T-helper 17 cell (primary cell): ENCODE measurements around the gene METTL2A. TPM values are rescaled to one million over a fixed set of nuclear protein-coding genes. Genes with fewer than 3 reads are reported as not detected.
"Not testable (repeated sequence)": the region's sequence is repeated elsewhere in the genome, so short reads cannot be mapped to it uniquely, and the experiment has no call there.

Source experiments
- ATAC-seq: fragments of 150-1000 bp; cut with Tn5 transposase; 2 replicates; pipeline ENCODE4 v1.10.0; 2021; ENCODE audit warnings: mild to moderate bottlenecking, moderate library complexity
- DNase-seq, 3 donors: peaks; one replicate each; pipeline versions ENCODE4 v3.0.0 to v3.0.0-alpha.2; 2020 to 2021
- H3K9me3 ChIP-seq: one replicate; pipeline ENCODE4 v1.7.0; 2013; ENCODE audit warnings: low read length, mild to moderate bottlenecking; ENCODE audit not compliant: control insufficient read depth, poor library complexity, severe bottlenecking
- H3K27ac Mint-ChIP-seq: one replicate; pipeline ENCODE4 v1.8.0; 2022; ENCODE audit warnings: mild to moderate bottlenecking, moderate library complexity, mixed read lengths
- H3K27me3 Mint-ChIP-seq: one replicate; pipeline ENCODE4 v1.8.0; 2022; ENCODE audit warnings: mixed read lengths
- H3K36me3 Mint-ChIP-seq: one replicate; pipeline ENCODE4 v1.8.0; 2022; ENCODE audit warnings: low read depth, mixed read lengths
- H3K4me1 Mint-ChIP-seq: one replicate; pipeline ENCODE4 v1.8.0; 2022; ENCODE audit warnings: mild to moderate bottlenecking, mixed read lengths
- H3K4me3 Mint-ChIP-seq: one replicate; pipeline ENCODE4 v1.8.0; 2022; ENCODE audit warnings: mild to moderate bottlenecking, moderate library complexity, mixed read lengths
- total RNA-seq, 4 donors: library from RNA in 2 of 4; stranded (reverse) in 2 of 4; gene quantifications; one replicate each; pipeline ENCODE4 v1.2.3 and lab custom pipeline; 2022 to 2026

The METTL2A gene
- total RNA-seq, 2 donors from 2014 or later: 10.3 to 10.8 TPM

DNA sequence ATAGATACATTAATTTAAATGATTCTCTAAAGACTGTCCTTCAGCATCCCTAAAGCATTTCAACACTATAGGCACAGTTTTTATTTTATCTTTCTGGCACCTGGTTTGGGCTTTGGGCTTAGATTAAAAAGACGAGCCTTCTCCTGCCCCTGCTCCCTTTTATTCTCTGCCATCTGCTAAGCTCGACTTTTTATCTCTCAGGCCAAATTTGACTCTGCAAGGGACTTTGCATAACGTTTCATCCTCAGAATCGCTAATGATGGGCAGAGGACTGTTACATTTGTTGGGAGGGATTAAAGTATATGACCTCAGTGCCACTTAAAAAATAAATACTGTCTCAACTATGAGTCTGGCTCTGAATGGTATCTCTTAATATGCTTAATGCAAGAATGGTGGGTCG is 29.3 kb downstream of the METTL2A start:
- H3K27me3 Mint-ChIP-seq, H3K9me3 ChIP-seq, ATAC-seq, H3K36me3 Mint-ChIP-seq, DNase-seq, H3K4me1 Mint-ChIP-seq, H3K27ac Mint-ChIP-seq, H3K4me3 Mint-ChIP-seq: not testable (repeated sequence)

DNA sequence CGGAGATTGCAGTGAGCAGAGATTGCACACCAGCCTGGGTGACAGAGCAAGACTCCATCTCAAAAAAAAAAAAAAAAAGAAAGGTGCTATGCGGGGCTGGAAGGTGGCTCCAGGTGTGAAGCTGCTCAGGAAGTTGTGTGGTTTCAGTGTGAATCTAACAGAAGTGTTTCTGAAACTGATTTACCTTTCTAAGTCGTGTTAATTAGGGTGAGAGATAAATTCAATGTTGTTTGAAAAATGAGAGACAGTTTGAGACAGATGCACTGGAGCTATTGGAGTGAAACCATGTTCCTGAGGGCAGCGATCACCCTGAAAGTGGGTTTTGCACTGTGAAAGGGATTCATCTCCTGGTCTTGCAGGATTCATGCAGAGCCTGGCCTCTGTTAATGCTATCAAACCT is 30.0 kb downstream of the METTL2A start:
- not testable (repeated sequence) for H3K9me3 ChIP-seq, H3K4me3 Mint-ChIP-seq, ATAC-seq, H3K36me3 Mint-ChIP-seq, H3K27me3 Mint-ChIP-seq, H3K4me1 Mint-ChIP-seq, H3K27ac Mint-ChIP-seq, DNase-seq

DNA sequence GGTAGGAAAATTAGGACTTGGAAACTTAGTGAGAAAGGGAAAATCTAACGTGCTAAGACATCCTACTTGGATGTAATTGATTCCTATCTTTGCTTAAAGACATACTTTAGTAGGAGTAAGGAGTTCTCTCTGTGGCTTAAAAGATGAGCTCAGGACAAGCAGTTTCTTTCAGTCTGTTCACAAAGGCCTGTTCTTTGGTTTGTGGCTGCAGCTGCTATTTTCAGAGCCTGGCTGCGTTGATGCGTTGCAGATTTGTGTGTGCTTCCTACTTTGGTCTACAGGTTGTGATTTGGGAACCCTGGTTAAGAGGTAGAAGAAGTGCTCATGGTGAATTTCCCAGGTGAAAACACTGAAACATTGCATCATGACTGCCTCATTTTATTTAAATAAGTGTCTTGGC is 30.4 kb downstream of the METTL2A start:
- not testable (repeated sequence) for H3K4me3 Mint-ChIP-seq, H3K36me3 Mint-ChIP-seq, ATAC-seq

DNA sequence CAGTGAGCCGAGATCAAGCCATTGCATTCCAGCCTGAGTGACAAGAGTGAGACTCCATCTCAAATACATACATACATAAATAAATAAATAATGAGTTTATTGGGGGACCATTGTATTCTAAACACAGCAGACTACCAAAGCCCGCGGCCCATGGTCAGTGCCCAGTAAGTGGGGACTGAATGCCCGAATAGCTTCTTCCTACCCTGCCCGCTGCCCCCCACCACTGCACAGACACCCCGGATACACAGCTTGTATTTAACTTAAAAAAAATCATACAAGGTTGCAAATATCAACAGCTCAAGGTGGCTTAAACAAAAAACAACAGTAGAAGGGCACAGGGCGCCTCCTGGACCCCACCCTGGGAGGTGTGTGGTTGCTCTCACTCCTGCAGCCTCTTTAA is 32.3 kb downstream of the METTL2A start:
- H3K36me3 Mint-ChIP-seq: no peaks in the 10 kb centered on the region
- peaks cover 6% of the 10 kb centered on the region for H3K4me1 Mint-ChIP-seq
- no peak for DNase-seq
- no peak for ATAC-seq
- H3K9me3 ChIP-seq: no peaks in the 10 kb centered on the region
- no peak overlapping the region for H3K27ac Mint-ChIP-seq
- H3K4me3 Mint-ChIP-seq: no peak overlapping the region
- peaks cover 5% of the 10 kb centered on the region for H3K27me3 Mint-ChIP-seq

More for the DNA sequence above, 30.4 kb downstream of the METTL2A start:
- not testable (repeated sequence) for H3K4me1 Mint-ChIP-seq, H3K27me3 Mint-ChIP-seq, H3K9me3 ChIP-seq, DNase-seq, H3K27ac Mint-ChIP-seq

DNA sequence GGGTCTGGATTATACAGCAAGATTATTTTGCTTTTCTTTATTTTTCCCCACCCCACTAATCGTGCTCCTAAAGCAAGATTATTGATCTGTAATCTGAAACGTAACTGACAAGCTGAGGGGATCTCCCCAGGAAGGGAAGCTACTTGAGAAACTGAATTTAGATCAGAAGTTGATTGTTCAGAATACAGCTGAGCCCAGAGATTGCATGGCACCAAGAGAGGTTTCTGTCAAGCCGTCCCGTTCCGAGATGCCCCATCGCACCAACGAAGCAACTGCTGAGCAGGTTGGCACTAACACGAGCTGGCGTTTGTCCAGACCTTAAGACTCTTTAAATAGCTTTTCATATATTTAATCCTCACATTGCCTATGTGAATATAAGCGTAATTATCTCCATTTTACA is 34.8 kb downstream of the METTL2A start:
- not testable (repeated sequence) for H3K36me3 Mint-ChIP-seq, H3K4me1 Mint-ChIP-seq, H3K9me3 ChIP-seq, H3K27me3 Mint-ChIP-seq, ATAC-seq, H3K27ac Mint-ChIP-seq, DNase-seq
- H3K4me3 Mint-ChIP-seq: peak overlapping the region; percentile 33

DNA sequence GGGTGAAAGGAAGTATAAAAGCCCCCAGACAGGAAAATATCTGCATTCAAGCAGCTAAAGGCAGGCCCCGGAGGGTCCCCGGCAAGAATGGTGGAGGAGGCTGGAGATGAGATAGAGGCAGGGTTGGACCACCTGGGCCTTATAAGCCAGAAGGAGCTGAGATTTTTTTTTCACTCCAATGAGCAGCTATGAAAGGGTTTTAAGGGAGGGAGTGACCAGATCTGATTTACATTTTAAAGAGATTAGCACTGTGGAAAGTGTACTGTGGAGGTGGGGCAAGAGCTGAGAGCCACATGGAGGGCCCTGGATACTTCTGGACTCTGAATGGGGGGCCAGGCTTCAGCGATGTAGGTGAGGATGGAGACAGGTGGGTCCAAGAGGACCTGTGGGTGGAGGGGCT is 40.7 kb downstream of the METTL2A start:
- not testable (repeated sequence) for ATAC-seq, H3K4me1 Mint-ChIP-seq, H3K4me3 Mint-ChIP-seq, DNase-seq, H3K36me3 Mint-ChIP-seq, H3K9me3 ChIP-seq, H3K27ac Mint-ChIP-seq, H3K27me3 Mint-ChIP-seq

DNA sequence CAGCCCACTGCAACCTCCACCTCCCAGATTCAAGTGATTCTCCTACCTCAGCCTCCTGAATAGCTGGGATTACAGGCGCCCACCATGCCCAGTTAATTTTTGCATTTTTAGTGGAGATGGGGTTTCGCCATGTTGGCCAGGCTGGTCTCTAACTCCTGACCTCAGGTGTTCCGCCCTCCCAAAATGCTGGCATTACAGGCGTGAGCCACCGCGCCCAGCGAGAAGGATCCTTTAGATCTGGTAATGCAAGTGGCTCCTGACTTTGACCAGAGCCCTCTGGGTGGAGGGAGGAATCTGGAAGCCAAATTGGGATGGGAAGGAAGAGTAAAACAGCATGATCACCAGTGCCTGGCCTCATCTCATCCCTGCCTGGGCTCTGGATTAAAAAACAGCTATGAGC is 41.6 kb downstream of the METTL2A start:
- H3K4me1 Mint-ChIP-seq, H3K36me3 Mint-ChIP-seq, H3K27me3 Mint-ChIP-seq, ATAC-seq, DNase-seq, H3K9me3 ChIP-seq, H3K4me3 Mint-ChIP-seq, H3K27ac Mint-ChIP-seq: not testable (repeated sequence)

DNA sequence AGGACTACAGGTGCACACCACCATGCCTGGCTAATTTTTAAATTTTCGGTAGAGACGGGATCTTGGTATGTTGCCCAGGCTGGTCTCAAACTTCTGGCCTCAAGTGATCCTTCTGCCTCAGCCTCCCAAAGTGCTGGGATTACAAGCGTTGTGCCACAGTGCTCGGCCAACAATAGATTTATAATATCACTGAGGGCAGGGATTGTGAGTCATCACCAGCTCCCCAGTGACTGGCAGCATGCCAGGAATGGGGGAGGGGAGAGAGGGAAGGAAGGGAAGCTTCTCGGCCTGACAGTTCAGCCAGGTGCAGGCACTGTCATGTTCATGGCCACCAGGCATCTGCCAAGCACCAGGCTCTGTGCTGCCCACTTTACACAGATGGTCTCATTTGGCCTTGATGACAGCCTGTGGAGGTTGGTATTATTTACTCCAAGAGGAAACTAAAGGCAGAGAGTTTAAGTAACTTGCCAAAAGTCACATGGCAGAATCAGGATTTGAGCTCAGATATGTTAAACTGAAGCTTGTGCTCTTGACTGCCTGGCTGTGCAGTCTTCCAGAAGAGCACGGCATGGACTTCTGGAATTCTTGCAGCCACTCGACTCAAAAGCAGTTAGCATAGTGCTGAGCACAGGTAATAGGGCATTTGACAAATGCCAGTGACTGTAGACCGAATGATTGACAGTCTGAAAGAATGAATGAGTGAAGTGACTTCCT is 47.1 kb downstream of the METTL2A start:
- DNase-seq (peak; percentile 36 to 42 (median 36)), ATAC-seq (peak; percentile 42)
- H3K4me3 Mint-ChIP-seq: peak overlapping the region; percentile 56
- peak overlapping the region; percentile 75 for H3K27ac Mint-ChIP-seq
- not testable (repeated sequence) for H3K9me3 ChIP-seq, H3K36me3 Mint-ChIP-seq, H3K27me3 Mint-ChIP-seq
- H3K4me1 Mint-ChIP-seq: peaks cover 10% of the 10 kb centered on the region

DNA sequence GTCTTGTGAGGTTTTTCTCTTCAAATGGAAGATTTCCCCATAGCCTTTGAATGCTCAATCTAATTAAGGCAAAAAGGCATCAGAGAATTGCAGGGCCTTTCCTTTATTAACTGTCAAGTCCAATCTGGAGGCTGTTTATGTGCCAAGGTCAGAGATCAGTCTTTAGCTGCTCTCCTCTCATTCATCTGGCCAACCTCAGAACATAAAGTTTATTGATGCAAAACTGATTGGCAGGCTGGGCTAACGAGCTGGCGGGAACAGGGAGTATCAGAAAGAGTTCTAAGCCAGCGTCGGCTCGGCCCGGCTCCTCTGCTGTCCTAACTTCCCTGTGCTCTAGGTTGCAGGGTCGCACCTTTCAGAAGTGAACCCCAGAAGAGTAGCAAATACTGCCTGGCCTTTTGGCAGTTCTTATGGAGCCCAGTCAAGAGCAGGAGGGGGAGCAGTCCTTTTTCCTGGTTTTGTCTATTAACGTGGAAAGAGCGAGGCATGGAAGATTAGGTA is 47.7 kb downstream of the METTL2A start:
- H3K36me3 Mint-ChIP-seq, H3K27me3 Mint-ChIP-seq, H3K9me3 ChIP-seq, DNase-seq, H3K4me3 Mint-ChIP-seq, ATAC-seq: not testable (repeated sequence)
- peaks cover 10% of the 10 kb centered on the region for H3K4me1 Mint-ChIP-seq
- H3K27ac Mint-ChIP-seq: peak overlapping the region; percentile 75

DNA sequence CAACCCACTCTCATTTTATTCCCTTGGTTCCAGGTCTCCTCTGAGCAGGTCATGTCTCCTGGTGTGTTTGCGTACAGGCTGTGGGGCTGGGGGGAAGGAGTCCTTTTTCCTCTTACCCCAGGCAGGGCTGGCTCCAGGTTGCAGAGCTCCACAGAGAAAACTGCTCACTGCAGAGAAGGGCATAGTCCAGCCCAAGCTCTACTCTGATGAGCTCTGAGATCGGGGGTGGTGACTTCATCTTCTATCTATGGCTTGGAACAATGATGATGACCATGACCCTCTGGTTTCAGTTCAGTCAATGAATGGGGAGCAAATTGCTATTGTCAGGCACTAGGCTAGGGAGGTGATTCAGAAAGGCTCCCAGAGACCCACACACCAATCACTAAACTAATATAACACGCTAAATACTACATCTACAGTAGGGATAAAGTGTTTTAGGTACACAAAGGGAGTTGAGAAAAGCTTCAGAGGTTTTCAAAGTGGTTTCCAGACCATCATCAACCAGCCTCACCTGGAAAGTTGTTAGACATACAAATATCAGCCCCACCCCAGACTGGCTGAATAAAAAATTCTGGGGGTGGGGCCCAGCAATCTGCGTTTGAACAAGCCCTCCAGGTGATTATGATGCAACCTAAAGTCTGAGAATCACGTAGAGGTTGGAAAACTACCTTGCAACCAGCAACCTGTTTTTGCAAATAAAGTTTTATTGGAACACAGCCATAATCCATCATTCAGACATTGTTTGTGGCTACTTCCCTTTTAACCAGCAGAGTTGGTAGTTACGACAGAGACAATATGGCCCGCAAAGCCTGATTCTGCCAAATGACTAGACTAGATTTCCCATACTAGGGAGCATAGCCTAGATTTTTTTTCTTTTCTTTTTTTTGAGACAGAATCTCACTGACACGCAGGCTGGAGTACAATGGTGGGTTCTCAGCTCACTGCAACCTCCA is 49.6 kb downstream of the METTL2A start:
- not testable (repeated sequence) for H3K36me3 Mint-ChIP-seq, H3K4me3 Mint-ChIP-seq, H3K27me3 Mint-ChIP-seq, DNase-seq, ATAC-seq, H3K27ac Mint-ChIP-seq, H3K9me3 ChIP-seq
- H3K4me1 Mint-ChIP-seq: peaks cover 12% of the 10 kb centered on the region

DNA sequence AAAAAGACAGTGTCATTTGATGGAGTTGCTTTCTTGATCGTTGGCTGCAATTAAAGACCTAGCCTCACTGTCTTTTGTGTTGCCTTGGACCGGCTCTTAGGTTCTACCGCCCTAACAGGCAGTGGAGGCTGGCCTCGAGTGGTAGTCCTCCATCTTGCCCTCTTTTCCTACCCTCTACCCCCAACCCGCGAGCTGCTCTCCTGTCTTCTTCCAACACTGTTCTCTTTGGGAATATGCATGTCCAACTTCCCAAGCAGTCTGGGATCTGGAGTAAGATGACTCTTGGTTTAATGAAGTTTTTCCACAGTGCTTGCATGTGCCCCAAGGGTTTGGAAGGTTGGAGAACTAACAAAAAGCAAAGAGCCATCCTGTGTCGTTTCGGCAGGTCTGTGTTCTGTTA is 53.4 kb downstream of the METTL2A start:
- H3K9me3 ChIP-seq, DNase-seq, H3K36me3 Mint-ChIP-seq, H3K27me3 Mint-ChIP-seq, ATAC-seq: not testable (repeated sequence)
- peak overlapping the region; percentile 85 for H3K27ac Mint-ChIP-seq
- peaks cover 17% of the 10 kb centered on the region for H3K4me1 Mint-ChIP-seq
- H3K4me3 Mint-ChIP-seq: peak overlapping the region; percentile 81

DNA sequence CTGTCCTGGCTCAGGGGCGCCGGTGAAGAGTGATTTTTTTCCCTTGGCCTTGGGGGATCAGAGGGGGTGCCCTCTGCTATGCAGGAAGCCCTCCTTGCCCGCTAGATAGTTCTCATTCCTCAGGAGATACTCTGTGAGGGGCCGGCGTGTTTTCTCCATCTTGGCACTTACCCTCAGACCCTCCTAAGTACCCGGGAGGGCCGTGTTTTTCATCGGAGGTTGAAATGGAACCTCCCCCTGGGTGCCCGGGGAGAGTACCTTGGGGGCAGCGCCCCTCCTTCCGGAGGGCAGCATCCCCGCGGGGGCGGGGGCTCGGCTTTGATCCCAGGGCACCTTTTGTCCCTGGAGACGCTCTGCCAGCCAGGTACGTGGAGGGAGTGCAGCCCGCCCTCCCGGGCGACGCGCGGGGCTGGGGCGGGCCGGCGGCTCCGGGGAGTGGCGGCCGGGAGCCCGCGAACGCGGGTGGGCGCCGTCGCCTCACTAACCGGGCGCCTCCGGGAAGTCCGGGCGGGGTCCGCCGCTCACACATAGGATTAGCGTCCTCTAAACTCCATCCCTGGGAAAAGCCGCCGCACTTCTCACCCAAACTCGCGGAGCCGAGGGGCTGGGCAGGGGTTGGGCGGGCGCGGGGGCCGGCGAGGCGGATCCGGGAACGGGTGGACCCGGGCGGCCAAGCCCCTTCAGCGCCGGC is 54.2 kb downstream of the METTL2A start:
- H3K36me3 Mint-ChIP-seq, H3K27me3 Mint-ChIP-seq, H3K9me3 ChIP-seq: not testable (repeated sequence)
- Mint-ChIP-seq H3K27ac (peak overlapping the region; percentile 85), H3K4me1 (peaks cover 19% of the 10 kb centered on the region), H3K4me3 (peak overlapping the region; percentile 81)
- DNase-seq (peak; percentile 16 to 46 (median 37)), ATAC-seq (peak; percentile 55)

DNA sequence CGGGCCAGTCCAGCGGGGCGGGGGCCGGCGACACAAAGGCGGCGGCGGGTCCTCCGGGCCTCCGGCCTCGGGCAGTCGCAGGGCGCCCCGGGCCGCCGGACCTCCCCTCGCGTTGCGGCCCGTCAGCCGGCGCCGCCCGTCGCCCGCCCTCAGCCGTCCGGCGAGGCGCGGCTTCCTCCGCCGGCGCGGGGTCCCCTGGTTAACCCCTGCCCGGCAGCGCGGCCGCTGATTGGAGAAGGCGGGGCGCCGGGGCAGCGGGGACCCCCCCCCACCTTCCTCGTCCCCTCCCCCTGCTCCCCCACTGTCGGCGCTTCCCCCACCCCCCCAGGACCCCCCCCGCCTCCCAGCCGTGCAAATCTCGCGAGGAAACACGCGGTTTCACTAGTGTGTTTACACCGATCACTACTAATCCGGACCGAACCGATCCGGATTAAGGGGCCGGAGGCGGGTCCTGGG is 54.8 kb downstream of the METTL2A start, which contains the start of gene TLK2:
Gene TLK2 (plus strand): TSS at position 402 of the 456 bp plus-strand sequence. CDS start 2,301 bp downstream, outside the sequence.
- Mint-ChIP-seq H3K36me3 (no peaks in the 10 kb centered on the region), H3K27me3 (no peaks in the 10 kb centered on the region), H3K27ac (peak within 1 kb of the TSS; percentile 93), H3K4me1 (peaks cover 15% of the 10 kb centered on the region), H3K4me3 (peak within 1 kb of the TSS; percentile 90)
- no peaks in the 10 kb centered on the region for H3K9me3 ChIP-seq
- peak; percentile 53 to 74 (median 71) for DNase-seq
- peak; percentile 78 for ATAC-seq
